Measurements from ENCODE around the gene SIGLEC12. TPM values are rescaled to one million over a fixed set of nuclear protein-coding genes. Genes with fewer than 3 reads are reported as not detected.

The SIGLEC12 gene
- total and polyA plus RNA-seq, 4 donors: 0.12 to 5.1 (median 1.9) TPM

DNA sequence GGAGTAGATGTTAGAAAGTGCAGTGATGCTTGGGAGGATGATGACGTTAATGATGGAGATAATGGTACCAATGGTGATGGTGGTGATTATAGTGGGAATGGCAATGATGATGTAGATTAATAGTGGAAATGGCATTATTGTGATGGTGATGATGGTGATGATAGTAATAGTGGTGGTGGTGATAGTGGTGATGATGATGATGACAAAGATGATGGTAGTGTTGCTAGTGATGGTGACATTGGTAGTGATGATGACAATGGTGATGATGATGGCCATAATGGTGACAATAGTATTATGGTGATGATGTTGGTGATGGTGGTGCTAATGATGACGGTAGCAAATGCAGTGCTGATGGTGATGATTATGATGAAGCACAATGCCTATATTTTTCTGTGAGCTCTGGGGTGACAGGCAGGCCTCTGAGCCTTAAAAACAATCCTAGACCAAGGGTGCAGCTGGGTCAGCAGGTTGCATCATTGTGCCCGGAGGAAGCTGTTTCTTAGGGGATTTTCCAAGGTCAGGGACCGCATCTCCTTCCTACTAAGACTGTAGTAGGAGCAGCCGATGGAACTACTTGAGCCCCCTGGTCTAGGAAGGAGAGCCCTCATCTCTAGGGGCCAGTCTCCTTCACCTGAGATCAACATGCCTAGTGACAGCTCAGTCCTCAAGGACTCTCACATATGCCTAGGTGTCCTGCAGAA is 15.5 kb downstream of the SIGLEC12 start:
- Histone ChIP-seq H3K4me1 (ENCODE audit: control insufficient read depth in 5 of 5, insufficient read depth in 5 of 5, low read length in 5 of 5) (no peaks in the 10 kb centered on the region), H3K4me3 (no peak overlapping the region), H3K27me3 (ENCODE audit: control insufficient read depth in 3 of 3, insufficient read depth in 3 of 3, low read length in 2 of 3) (no peaks in the 10 kb centered on the region), H3K27ac (ENCODE audit: low read depth in 1 of 2, low read length in 1 of 2) (no peak overlapping the region), H3K9ac (ENCODE audit: insufficient read depth in 1 of 2, low read length in 2 of 2) (no peak overlapping the region), H3K36me3 (ENCODE audit: control insufficient read depth in 4 of 4, insufficient read depth in 4 of 4, low read length in 4 of 4) (no peaks in the 10 kb centered on the region), H3K9me3 (ENCODE audit: control insufficient read depth in 4 of 4, insufficient read depth in 3 of 4, low read length in 3 of 4) (peaks cover 0 to 6% (median 0%) of the 10 kb centered on the region in 4 donors)
- TF ChIP-seq, protein P1, sequence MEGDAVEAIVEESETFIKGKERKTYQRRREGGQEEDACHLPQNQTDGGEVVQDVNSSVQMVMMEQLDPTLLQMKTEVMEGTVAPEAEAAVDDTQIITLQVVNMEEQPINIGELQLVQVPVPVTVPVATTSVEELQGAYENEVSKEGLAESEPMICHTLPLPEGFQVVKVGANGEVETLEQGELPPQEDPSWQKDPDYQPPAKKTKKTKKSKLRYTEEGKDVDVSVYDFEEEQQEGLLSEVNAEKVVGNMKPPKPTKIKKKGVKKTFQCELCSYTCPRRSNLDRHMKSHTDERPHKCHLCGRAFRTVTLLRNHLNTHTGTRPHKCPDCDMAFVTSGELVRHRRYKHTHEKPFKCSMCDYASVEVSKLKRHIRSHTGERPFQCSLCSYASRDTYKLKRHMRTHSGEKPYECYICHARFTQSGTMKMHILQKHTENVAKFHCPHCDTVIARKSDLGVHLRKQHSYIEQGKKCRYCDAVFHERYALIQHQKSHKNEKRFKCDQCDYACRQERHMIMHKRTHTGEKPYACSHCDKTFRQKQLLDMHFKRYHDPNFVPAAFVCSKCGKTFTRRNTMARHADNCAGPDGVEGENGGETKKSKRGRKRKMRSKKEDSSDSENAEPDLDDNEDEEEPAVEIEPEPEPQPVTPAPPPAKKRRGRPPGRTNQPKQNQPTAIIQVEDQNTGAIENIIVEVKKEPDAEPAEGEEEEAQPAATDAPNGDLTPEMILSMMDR (IDR thresholded peaks at IDR 0.05; ENCODE audit: control extremely low read depth, extremely low read depth): no peak
- no peak for ATAC-seq (ENCODE audit: insufficient read depth, low FRiP score)
- DNase-seq: no peak
- 76 to 78% methylated on average over 5 of the region's 5 CpGs for WGBS, 2 donors

DNA sequence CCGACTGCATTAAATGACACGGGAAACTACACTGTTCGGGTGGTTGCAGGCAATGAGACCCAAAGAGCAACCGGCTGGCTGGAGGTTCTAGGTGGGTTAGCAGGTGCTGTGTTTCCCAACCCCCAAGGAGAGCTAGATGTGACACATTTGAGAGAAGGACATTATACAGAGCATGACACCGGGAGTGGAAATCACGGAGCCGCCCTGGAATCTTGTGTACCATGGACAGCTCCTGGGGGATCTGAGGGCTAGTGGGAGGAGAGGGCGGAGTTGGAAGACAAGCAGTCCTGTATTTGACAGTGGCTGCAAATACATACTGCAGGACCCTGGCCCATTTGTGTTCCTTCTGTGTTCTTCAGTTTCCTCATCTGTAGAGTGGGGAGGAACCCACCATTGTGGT is 21.0 kb downstream of the SIGLEC12 start:
- 38 to 41% methylated on average over 8 of the region's 8 CpGs for WGBS, 2 donors
- ATAC-seq (ENCODE audit: insufficient read depth, low FRiP score) (no peak), DNase-seq (peak in 2 of 3 donors; percentile 31 to 52)
- TF ChIP-seq, protein P1 (IDR thresholded peaks at IDR 0.05; ENCODE audit: control extremely low read depth, extremely low read depth): no peak
- H3K27ac ChIP-seq (ENCODE audit: low read depth in 1 of 2, low read length in 1 of 2): no peak overlapping the region
- H3K4me1 ChIP-seq (ENCODE audit: control insufficient read depth in 5 of 5, insufficient read depth in 5 of 5, low read length in 5 of 5): no peaks in the 10 kb centered on the region
- H3K36me3 ChIP-seq (ENCODE audit: control insufficient read depth in 4 of 4, insufficient read depth in 4 of 4, low read length in 4 of 4): no peaks in the 10 kb centered on the region
- peaks cover 0 to 6% (median 0%) of the 10 kb centered on the region in 4 donors for H3K9me3 ChIP-seq (ENCODE audit: control insufficient read depth in 4 of 4, insufficient read depth in 3 of 4, low read length in 3 of 4)
- no peak overlapping the region for H3K4me3 ChIP-seq
- no peaks in the 10 kb centered on the region for H3K27me3 ChIP-seq (ENCODE audit: control insufficient read depth in 3 of 3, insufficient read depth in 3 of 3, low read length in 2 of 3)
- no peak overlapping the region for H3K9ac ChIP-seq (ENCODE audit: insufficient read depth in 1 of 2, low read length in 2 of 2)

DNA sequence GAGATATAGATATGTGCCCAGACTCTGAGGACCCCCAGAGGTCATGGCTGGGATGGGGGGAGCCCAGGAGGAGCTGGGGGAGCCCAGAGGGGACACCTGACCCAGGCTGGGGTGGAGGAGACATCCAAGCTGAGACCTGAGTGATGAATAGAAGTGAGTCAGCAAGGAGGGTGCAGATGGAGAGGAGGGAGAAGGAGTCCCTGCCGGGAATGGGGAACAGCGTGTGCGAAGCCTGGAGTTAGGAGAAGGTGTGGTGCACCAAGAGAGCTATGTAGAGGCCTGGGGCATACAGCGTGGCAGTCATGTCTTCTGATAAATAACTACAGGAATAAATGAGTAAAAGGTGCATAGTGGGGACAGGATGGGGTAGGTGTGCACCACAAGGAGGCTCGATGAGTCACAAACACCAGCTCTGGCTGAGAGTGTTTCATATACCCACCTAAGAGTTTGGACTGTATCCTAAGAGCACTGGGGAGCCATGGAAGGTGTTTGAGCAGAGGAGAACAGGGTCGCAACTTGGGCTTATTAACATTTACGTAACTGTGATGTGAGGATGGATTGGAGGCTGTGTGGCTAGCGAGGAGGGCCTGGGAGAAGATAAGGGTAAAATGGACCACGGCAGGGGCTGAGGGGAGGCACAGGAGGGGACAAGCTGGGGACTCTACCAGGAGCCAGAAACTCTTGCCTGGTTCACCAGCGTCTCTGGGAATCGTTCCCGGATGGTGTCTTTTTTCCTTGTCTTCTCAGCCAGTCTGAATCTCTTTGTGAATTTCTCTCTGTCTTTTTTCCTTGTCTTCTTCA is 21.9 kb downstream of the SIGLEC12 start:
- ATAC-seq (ENCODE audit: insufficient read depth, low FRiP score) (no peak), DNase-seq (no peak)
- TF ChIP-seq, protein P1 (IDR thresholded peaks at IDR 0.05; ENCODE audit: control extremely low read depth, extremely low read depth): no peak
- no peak overlapping the region for H3K9ac ChIP-seq (ENCODE audit: insufficient read depth in 1 of 2, low read length in 2 of 2)
- H3K9me3 ChIP-seq (ENCODE audit: control insufficient read depth in 4 of 4, insufficient read depth in 3 of 4, low read length in 3 of 4): peaks cover 0 to 6% (median 0%) of the 10 kb centered on the region in 4 donors
- 78 to 83% methylated on average over 12 of the region's 12 CpGs for WGBS, 2 donors
- no peaks in the 10 kb centered on the region for H3K4me1 ChIP-seq (ENCODE audit: control insufficient read depth in 5 of 5, insufficient read depth in 5 of 5, low read length in 5 of 5)
- H3K36me3 ChIP-seq (ENCODE audit: control insufficient read depth in 4 of 4, insufficient read depth in 4 of 4, low read length in 4 of 4): no peaks in the 10 kb centered on the region
- H3K4me3 ChIP-seq: no peak overlapping the region
- no peaks in the 10 kb centered on the region for H3K27me3 ChIP-seq (ENCODE audit: control insufficient read depth in 3 of 3, insufficient read depth in 3 of 3, low read length in 2 of 3)
- no peak overlapping the region for H3K27ac ChIP-seq (ENCODE audit: low read depth in 1 of 2, low read length in 1 of 2)

Data from lung (tissue), 12 donors.